ENCODE results near the gene SLC2A6. TPM values are rescaled to one million over a fixed set of nuclear protein-coding genes. Genes with fewer than 3 reads are reported as not detected.

SLC2A6 gene
- total RNA-seq, 5 donors from 2014 or later (not counting 1 experiment from before 2014, with no cell fraction given) = 3.6 to 6.1 (median 4.9) TPM

DNA sequence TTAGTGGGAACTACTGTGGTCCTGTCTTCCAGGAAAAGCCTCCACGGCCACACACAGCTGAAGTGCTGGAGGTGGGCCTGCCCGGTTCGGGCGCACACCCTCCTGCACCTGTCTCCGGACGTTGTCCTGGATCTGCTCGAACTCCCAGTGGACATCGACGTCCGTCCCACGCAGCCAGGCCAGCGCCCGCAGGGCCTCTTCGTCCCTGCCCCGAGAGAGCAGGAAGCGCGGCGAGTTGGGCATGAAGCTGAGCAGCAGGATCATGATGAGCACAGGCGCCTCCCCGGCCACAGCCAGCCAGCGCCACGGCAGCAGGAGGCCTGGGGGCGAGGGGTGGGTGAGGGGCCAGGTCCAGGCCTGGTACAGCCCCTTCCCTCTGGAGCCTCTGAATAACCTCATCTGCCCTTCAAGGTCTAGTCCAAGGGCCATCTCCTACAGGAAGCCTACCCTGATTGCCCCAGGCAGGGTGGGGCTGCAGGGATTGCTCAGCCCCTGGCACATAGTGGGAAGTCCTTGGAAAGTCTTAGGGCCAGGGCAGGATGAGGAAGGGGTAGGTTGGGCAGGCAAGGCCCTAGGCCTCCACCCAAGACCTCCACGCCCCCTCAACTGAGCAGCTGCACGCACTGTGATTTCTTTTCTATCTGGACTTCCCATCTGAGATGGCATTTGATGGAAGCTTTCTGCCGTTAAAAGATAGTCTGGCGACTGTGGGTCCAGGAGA is 3.4 kb downstream of the SLC2A6 start:
- no peaks in the 10 kb centered on the region for H3K9me3 Mint-ChIP-seq
- H3K36me3 Mint-ChIP-seq = no peaks in the 10 kb centered on the region
- peaks cover 8 to 30% of the 10 kb centered on the region in 2 experiments for H3K4me1 ChIP-seq (ENCODE audit: control insufficient read depth in 1 of 2, extremely low read depth in 1 of 2, insufficient read depth in 2 of 2, low read length in 2 of 2)
- peaks cover 0 to 8% of the 10 kb centered on the region in 2 donors for H3K36me3 ChIP-seq (ENCODE audit: control insufficient read depth in 2 of 2, extremely low read depth in 1 of 2, insufficient read depth in 1 of 2, low read length in 1 of 2)
- H3K4me1 Mint-ChIP-seq = peaks cover 6 to 15% (median 8%) of the 10 kb centered on the region in 3 donors
- no peak overlapping the region for H3K27ac ChIP-seq (ENCODE audit: low read length)
- 91% methylated on average over 27 of the region's 27 CpGs for WGBS (ENCODE audit: insufficient coverage)
- no peaks in the 10 kb centered on the region for H3K27me3 ChIP-seq (replicated peaks in 1 of 2; ENCODE audit: control insufficient read depth in 2 of 2, extremely low read depth in 1 of 2, insufficient read depth in 2 of 2, low read length in 1 of 2)
- no peaks in the 10 kb centered on the region for H3K9me3 ChIP-seq
- no peak overlapping the region for H3K4me3 Mint-ChIP-seq
- ChIA-PET CTCF (no interaction called here), POLR2A (no interaction called here)
- H3K27ac Mint-ChIP-seq = no peak overlapping the region
- no peaks in the 10 kb centered on the region for H3K27me3 Mint-ChIP-seq
- no peak overlapping the region for H3K4me3 ChIP-seq (ENCODE audit: control insufficient read depth in 1 of 2, extremely low read depth in 1 of 2, low read length in 1 of 2)
- DNase-seq (no peak), ATAC-seq (replicated peaks in 1 of 4) (no peak)

DNA sequence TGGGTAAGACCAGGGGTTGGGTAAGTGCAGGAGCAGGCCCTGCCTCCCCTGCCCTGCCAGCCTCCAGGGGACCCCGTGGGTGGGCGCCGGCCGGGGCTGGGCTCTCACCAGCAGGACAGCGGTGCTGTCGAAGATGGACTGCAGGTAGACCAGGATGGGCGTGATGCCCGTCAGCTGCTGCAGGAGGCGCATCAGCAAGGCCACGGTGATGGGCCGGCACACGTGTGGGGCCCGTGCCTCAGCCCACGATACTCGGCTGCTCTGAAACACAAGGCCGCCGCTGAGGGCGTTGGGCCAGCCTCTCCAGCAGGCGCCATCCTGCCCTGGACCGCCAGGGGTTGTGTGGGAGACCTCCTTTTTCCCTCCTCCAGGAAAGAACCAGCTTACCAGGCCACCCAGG is 4.0 kb downstream of the SLC2A6 start:
- H3K4me1 Mint-ChIP-seq = peaks cover 6 to 13% (median 6%) of the 10 kb centered on the region in 3 donors
- CTCF ChIA-PET = interaction anchor here in 1 of 2 donors (0.5 kb wide), 2 partner anchors 15 to 101 kb away, joined by 3 to 8 read pairs; partner anchors contain the start of gene CACFD1
- POLR2A ChIA-PET = no interaction called here
- Histone ChIP-seq H3K4me1 (ENCODE audit: control insufficient read depth in 1 of 2, extremely low read depth in 1 of 2, insufficient read depth in 2 of 2, low read length in 2 of 2) (peaks cover 7 to 28% of the 10 kb centered on the region in 2 experiments), H3K27me3 (replicated peaks in 1 of 2; ENCODE audit: control insufficient read depth in 2 of 2, extremely low read depth in 1 of 2, insufficient read depth in 2 of 2, low read length in 1 of 2) (no peaks in the 10 kb centered on the region), H3K4me3 (ENCODE audit: control insufficient read depth in 1 of 2, extremely low read depth in 1 of 2, low read length in 1 of 2) (no peak overlapping the region), H3K9me3 (no peaks in the 10 kb centered on the region), H3K36me3 (ENCODE audit: control insufficient read depth in 2 of 2, extremely low read depth in 1 of 2, insufficient read depth in 1 of 2, low read length in 1 of 2) (peaks cover 0 to 8% of the 10 kb centered on the region in 2 donors), H3K27ac (ENCODE audit: low read length) (no peak overlapping the region)
- H3K36me3 Mint-ChIP-seq = no peaks in the 10 kb centered on the region
- H3K9me3 Mint-ChIP-seq = no peaks in the 10 kb centered on the region
- no peak overlapping the region for H3K27ac Mint-ChIP-seq
- no peak overlapping the region for H3K4me3 Mint-ChIP-seq
- WGBS (ENCODE audit: insufficient coverage) = 68% methylated on average over 12 of the region's 20 CpGs
- H3K27me3 Mint-ChIP-seq = no peaks in the 10 kb centered on the region
- ATAC-seq (replicated peaks in 1 of 4) (no peak), DNase-seq (no peak)

DNA sequence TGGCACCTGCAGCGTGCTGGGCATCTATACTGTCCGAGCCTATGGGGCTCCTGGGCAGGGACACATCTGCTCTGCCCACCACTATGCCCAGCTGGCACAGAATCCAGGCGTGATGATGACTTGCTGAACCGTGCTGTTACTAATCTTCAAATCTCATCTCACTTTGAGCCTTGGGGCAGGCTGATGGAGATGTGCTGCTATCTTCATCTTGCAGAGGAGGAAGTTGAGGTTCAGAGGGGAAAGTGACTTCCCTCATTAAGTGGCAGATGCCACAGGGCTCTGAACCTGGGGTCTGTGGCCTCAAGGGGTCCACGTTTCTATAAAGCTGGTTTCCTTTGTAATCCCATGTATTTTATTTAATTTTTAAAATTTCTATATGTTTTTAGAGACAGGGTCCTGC is 4.7 kb downstream of the SLC2A6 start:
- H3K27ac Mint-ChIP-seq = peak overlapping the region in 1 of 2 donors; percentile 69
- no peaks in the 10 kb centered on the region for H3K27me3 ChIP-seq (replicated peaks in 1 of 2; ENCODE audit: control insufficient read depth in 2 of 2, extremely low read depth in 1 of 2, insufficient read depth in 2 of 2, low read length in 1 of 2)
- H3K4me1 ChIP-seq (ENCODE audit: control insufficient read depth in 1 of 2, extremely low read depth in 1 of 2, insufficient read depth in 2 of 2, low read length in 2 of 2) = peaks cover under 1 to 21% of the 10 kb centered on the region in 2 experiments
- no peaks in the 10 kb centered on the region for H3K9me3 Mint-ChIP-seq
- no peak for DNase-seq
- H3K4me3 Mint-ChIP-seq = no peak overlapping the region
- no peaks in the 10 kb centered on the region for H3K27me3 Mint-ChIP-seq
- ChIA-PET POLR2A (no interaction called here), CTCF (interaction anchor here in 1 of 2 donors (0.5 kb wide), 1 partner anchor 101 kb away, joined by 8 read pairs; no protein-coding TSS in a partner anchor)
- peaks cover 0 to 8% of the 10 kb centered on the region in 2 donors for H3K36me3 ChIP-seq (ENCODE audit: control insufficient read depth in 2 of 2, extremely low read depth in 1 of 2, insufficient read depth in 1 of 2, low read length in 1 of 2)
- no peaks in the 10 kb centered on the region for H3K9me3 ChIP-seq
- no peak for ATAC-seq (replicated peaks in 1 of 4)
- no peak overlapping the region for H3K4me3 ChIP-seq (ENCODE audit: control insufficient read depth in 1 of 2, extremely low read depth in 1 of 2, low read length in 1 of 2)
- no peaks in the 10 kb centered on the region for H3K36me3 Mint-ChIP-seq
- peaks cover under 1 to 7% (median 2%) of the 10 kb centered on the region in 3 donors for H3K4me1 Mint-ChIP-seq
- WGBS (ENCODE audit: insufficient coverage) = 37% methylated on average over 3 of the region's 5 CpGs
- H3K27ac ChIP-seq (ENCODE audit: low read length) = no peak overlapping the region

DNA sequence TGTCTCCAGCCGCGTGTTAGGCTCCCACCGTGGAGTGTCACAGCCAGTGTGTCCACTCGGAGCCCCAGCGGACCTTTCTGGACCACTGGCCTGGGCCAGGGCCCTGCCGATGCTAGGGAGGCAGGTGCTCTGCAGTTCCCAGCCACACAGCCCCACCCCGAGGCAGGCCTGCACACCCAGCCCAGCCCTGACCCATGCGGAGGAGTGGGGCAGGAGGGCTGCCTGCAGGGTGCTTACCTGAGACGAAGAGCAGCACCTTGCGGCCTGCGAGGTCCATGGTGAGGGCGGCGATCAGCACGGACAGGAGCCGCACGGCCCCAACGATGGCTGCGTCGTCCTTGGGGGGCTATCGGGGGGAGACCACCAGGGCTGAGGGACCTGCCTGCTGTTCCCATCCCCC is 5.2 kb downstream of the SLC2A6 start:
- H3K27ac Mint-ChIP-seq = no peak overlapping the region
- H3K27ac ChIP-seq (ENCODE audit: low read length) = no peak overlapping the region
- H3K4me1 Mint-ChIP-seq = peaks cover 0 to 7% (median 2%) of the 10 kb centered on the region in 3 donors
- no peaks in the 10 kb centered on the region for H3K27me3 Mint-ChIP-seq
- POLR2A ChIA-PET = no interaction called here
- H3K36me3 ChIP-seq (ENCODE audit: control insufficient read depth in 2 of 2, extremely low read depth in 1 of 2, insufficient read depth in 1 of 2, low read length in 1 of 2) = peaks cover 0 to 11% of the 10 kb centered on the region in 2 donors
- H3K4me3 Mint-ChIP-seq = no peak overlapping the region
- DNase-seq (no peak), ATAC-seq (replicated peaks in 1 of 4) (no peak)
- no peaks in the 10 kb centered on the region for H3K9me3 Mint-ChIP-seq
- WGBS (ENCODE audit: insufficient coverage) = 87% methylated on average over 20 of the region's 20 CpGs
- no peaks in the 10 kb centered on the region for H3K9me3 ChIP-seq
- no peak overlapping the region for H3K4me3 ChIP-seq (ENCODE audit: control insufficient read depth in 1 of 2, extremely low read depth in 1 of 2, low read length in 1 of 2)
- no peaks in the 10 kb centered on the region for H3K36me3 Mint-ChIP-seq
- H3K4me1 ChIP-seq (ENCODE audit: control insufficient read depth in 1 of 2, extremely low read depth in 1 of 2, insufficient read depth in 2 of 2, low read length in 2 of 2) = peaks cover 0 to 19% of the 10 kb centered on the region in 2 experiments
- no peaks in the 10 kb centered on the region for H3K27me3 ChIP-seq (replicated peaks in 1 of 2; ENCODE audit: control insufficient read depth in 2 of 2, extremely low read depth in 1 of 2, insufficient read depth in 2 of 2, low read length in 1 of 2)
- CTCF ChIA-PET = no interaction called here

DNA sequence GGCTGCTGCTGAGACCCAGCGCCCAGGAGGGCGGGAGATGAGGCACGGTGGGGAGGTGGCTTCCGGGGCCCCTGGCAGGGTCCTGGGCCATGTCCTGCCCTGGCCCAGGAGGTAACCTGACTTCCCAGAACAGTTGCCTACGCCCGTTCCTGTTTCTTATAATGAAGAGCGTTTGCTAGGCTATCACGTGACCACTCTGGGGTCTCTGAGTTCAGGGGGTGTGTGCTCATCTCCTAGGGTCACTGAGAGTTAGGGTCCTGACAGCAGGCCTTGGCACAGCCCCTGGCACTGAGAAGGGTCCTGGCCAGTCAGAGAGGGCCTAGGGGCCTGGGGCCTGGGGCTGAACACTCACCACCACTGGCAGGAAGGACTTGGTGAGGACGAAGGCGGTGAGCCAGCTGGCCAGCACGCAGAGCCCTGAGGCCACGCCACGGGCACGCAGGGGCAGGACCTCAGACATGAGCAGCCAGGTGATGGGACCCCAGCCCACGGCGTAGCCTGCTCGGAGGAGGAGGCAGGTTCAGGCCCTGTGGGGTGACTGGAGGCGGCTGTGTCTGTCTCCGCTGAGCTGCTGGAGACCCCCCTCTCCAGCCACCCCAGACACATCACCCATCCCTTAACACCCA is 6.0 kb downstream of the SLC2A6 start:
- no peak overlapping the region for H3K4me3 ChIP-seq (ENCODE audit: control insufficient read depth in 1 of 2, extremely low read depth in 1 of 2, low read length in 1 of 2)
- H3K4me1 ChIP-seq (ENCODE audit: control insufficient read depth in 1 of 2, extremely low read depth in 1 of 2, insufficient read depth in 2 of 2, low read length in 2 of 2) = peaks cover 0 to 10% of the 10 kb centered on the region in 2 experiments
- no peaks in the 10 kb centered on the region for H3K36me3 Mint-ChIP-seq
- no peak overlapping the region for H3K27ac Mint-ChIP-seq
- ChIA-PET CTCF (interaction anchor here in 1 of 2 donors (0.5 kb wide), 1 partner anchor 16 kb away, joined by 5 read pairs; no protein-coding TSS in a partner anchor), POLR2A (no interaction called here)
- ATAC-seq (replicated peaks in 1 of 4) = no peak
- DNase-seq = no peak
- no peaks in the 10 kb centered on the region for H3K27me3 ChIP-seq (replicated peaks in 1 of 2; ENCODE audit: control insufficient read depth in 2 of 2, extremely low read depth in 1 of 2, insufficient read depth in 2 of 2, low read length in 1 of 2)
- peaks cover 0 to 7% (median 2%) of the 10 kb centered on the region in 3 donors for H3K4me1 Mint-ChIP-seq
- H3K27ac ChIP-seq (ENCODE audit: low read length) = no peak overlapping the region
- no peak overlapping the region for H3K4me3 Mint-ChIP-seq
- H3K36me3 ChIP-seq (ENCODE audit: control insufficient read depth in 2 of 2, extremely low read depth in 1 of 2, insufficient read depth in 1 of 2, low read length in 1 of 2) = peaks cover 0 to 12% of the 10 kb centered on the region in 2 donors
- 86% methylated on average over 18 of the region's 19 CpGs for WGBS (ENCODE audit: insufficient coverage)
- H3K9me3 Mint-ChIP-seq = no peaks in the 10 kb centered on the region
- no peaks in the 10 kb centered on the region for H3K9me3 ChIP-seq
- no peaks in the 10 kb centered on the region for H3K27me3 Mint-ChIP-seq

DNA sequence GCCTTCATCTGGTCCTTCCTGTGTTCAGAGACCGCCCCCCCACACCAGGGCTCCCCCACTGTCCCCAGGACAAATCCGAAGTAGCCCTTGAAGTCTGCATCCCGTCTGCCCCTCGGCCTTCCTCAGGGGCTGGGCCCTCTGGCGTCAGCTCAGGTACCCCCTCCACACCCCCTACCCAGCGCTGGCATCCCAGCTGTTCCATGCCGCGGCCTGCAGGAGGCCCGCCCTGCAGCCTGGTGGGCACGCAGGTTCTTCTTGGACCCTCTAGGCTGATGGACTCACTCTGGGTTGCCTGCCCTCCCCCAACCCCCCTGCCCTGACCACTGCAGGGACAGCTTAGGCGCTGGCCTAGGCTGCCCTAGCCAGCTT is 6.6 kb downstream of the SLC2A6 start:
- H3K27ac ChIP-seq (ENCODE audit: low read length) = no peak overlapping the region
- no peaks in the 10 kb centered on the region for H3K27me3 ChIP-seq (replicated peaks in 1 of 2; ENCODE audit: control insufficient read depth in 2 of 2, extremely low read depth in 1 of 2, insufficient read depth in 2 of 2, low read length in 1 of 2)
- no peak overlapping the region for H3K4me3 ChIP-seq (ENCODE audit: control insufficient read depth in 1 of 2, extremely low read depth in 1 of 2, low read length in 1 of 2)
- no peaks in the 10 kb centered on the region for H3K9me3 Mint-ChIP-seq
- peaks cover 0 to 8% of the 10 kb centered on the region in 2 experiments for H3K4me1 ChIP-seq (ENCODE audit: control insufficient read depth in 1 of 2, extremely low read depth in 1 of 2, insufficient read depth in 2 of 2, low read length in 2 of 2)
- ChIA-PET CTCF (no interaction called here), POLR2A (no interaction called here)
- DNase-seq = no peak
- no peak for ATAC-seq (replicated peaks in 1 of 4)
- WGBS (ENCODE audit: insufficient coverage) = 89% methylated on average over 9 of the region's 11 CpGs
- H3K27ac Mint-ChIP-seq = no peak overlapping the region
- H3K36me3 ChIP-seq (ENCODE audit: control insufficient read depth in 2 of 2, extremely low read depth in 1 of 2, insufficient read depth in 1 of 2, low read length in 1 of 2) = peaks cover 0 to 12% of the 10 kb centered on the region in 2 donors
- H3K4me1 Mint-ChIP-seq = peaks cover 0 to 5% (median 2%) of the 10 kb centered on the region in 3 donors
- H3K4me3 Mint-ChIP-seq = no peak overlapping the region
- no peaks in the 10 kb centered on the region for H3K27me3 Mint-ChIP-seq
- no peaks in the 10 kb centered on the region for H3K9me3 ChIP-seq
- no peaks in the 10 kb centered on the region for H3K36me3 Mint-ChIP-seq
